Measurements from ENCODE around the gene TP53RK. TPM values are rescaled to one million over a fixed set of nuclear protein-coding genes. Genes with fewer than 3 reads are reported as not detected.

Gene TP53RK
- total RNA-seq, 5 donors from 2014 or later (not counting 1 experiment from before 2014, with no cell fraction given): 5.8 to 23.2 (median 21.9) TPM

DNA sequence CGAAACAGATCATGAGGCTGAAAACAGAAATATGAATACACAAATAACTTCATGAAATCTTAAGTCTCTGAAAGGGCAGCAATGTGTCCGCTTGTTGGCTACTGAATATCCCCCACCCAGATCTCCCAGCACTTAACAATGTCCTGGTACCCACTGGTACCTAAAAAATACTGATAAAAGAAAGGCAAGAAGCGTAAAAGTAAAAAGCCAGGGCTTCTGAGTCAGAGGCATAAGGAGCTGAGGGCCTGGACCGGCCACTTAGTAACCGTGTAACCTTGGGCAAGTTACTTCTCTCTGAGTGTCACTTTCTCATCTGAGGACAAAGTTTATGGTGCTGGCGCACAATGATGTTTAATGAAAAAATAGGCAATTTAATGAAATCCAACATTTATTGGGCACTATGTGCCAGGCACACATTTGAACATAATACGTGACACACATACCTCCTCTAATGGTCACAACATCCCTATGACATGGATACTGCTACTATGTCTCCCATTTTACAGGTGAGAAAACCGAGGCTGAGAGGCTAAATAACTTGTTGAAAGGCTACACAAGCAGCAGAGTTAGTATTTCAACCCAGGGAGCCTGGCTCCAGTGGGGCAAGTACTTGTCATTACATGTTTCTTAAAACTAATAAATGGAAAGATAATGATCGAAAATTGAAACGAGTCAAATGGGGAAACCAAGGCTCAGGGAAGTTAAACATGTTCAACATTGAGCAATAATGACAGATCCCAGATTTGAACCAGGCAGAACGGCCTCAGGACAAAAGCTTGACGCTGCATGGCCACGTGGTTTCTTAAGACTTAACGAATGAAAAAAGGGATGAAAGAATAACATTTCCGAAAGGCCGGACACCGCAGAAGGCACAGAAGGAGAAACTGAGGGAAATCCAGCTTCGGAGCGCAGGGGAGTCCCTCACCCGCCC, 828 bp downstream of the TP53RK start:
- Histone ChIP-seq H3K27me3 (replicated peaks in 1 of 2; ENCODE audit: control insufficient read depth in 2 of 2, extremely low read depth in 1 of 2, insufficient read depth in 2 of 2, low read length in 1 of 2) (no peaks in the 10 kb centered on the region), H3K27ac (ENCODE audit: low read length) (no peak overlapping the region), H3K9me3 (no peaks in the 10 kb centered on the region), H3K36me3 (ENCODE audit: control insufficient read depth in 2 of 2, extremely low read depth in 1 of 2, insufficient read depth in 1 of 2, low read length in 1 of 2) (peaks cover 3 to 15% of the 10 kb centered on the region in 2 donors), H3K4me1 (ENCODE audit: control insufficient read depth in 1 of 2, extremely low read depth in 1 of 2, insufficient read depth in 2 of 2, low read length in 2 of 2) (peaks cover 17 to 22% of the 10 kb centered on the region in 2 experiments), H3K4me3 (ENCODE audit: control insufficient read depth in 1 of 2, extremely low read depth in 1 of 2, low read length in 1 of 2) (peak overlapping the region; percentile 95 to 98)
- Mint-ChIP-seq H3K4me1 (peaks cover 55 to 58% (median 57%) of the 10 kb centered on the region in 3 donors), H3K27me3 (no peaks in the 10 kb centered on the region), H3K36me3 (peaks cover 13% of the 10 kb centered on the region), H3K9me3 (no peaks in the 10 kb centered on the region), H3K4me3 (peak overlapping the region; percentile 84 to 98 (median 91)), H3K27ac (peak overlapping the region; percentile 84)
- CTCF ChIA-PET: interaction anchor here in 1 of 2 donors (1.0 kb wide), 1 partner anchor 167 kb away, joined by 3 read pairs; no protein-coding TSS in a partner anchor
- ATAC-seq (replicated peaks in 1 of 4): no peak
- DNase-seq: no peak
- POLR2A ChIA-PET: no interaction called here
- 16% methylated on average over 19 of the region's 20 CpGs for WGBS (ENCODE audit: insufficient coverage)

DNA sequence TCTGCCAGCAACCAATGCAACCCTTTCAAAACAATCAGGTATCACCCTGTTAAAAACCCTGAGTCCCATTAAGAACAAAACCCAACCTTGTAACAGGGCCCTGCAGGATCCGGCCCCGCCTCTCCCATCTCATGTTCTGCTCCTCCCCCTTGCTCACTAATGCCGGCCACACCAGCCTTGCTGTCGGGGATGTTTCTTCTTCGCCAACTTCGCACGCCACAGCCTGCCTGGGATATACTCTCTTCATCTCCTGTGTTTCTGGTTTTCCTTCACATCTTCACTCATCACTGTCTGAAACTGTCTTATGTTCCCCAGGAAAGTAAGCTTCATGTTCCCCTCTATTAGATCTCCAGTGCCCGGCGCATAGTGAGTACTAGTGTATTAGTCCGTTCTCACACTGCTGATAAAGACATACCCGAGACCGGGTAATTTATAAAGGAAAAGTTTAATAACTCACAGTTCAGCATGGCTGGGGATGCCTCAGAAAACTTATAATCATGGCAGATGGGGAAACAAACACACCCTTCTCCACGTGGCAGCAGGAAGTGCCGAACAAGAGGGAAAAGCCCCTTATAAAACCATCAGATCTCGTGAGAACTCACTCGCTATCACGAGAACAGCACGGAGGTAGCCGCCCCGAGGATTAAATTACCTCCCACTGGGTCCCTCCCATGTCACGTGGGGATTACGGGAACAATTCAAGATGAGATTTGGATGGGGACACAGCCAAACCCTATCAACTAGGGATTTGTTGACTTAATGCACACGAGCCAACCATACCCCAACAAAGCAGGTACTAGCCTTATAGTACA, 5.1 kb downstream of the TP53RK start:
- ChIA-PET CTCF (interaction anchor here in 1 of 2 donors (0.6 kb wide), 1 partner anchor 1673 kb away, joined by 4 read pairs; no protein-coding TSS in a partner anchor), POLR2A (no interaction called here)
- peaks cover 3 to 15% of the 10 kb centered on the region in 2 donors for H3K36me3 ChIP-seq (ENCODE audit: control insufficient read depth in 2 of 2, extremely low read depth in 1 of 2, insufficient read depth in 1 of 2, low read length in 1 of 2)
- H3K4me3 Mint-ChIP-seq: no peak overlapping the region
- H3K27me3 Mint-ChIP-seq: no peaks in the 10 kb centered on the region
- peaks cover 14 to 29% of the 10 kb centered on the region in 2 experiments for H3K4me1 ChIP-seq (ENCODE audit: control insufficient read depth in 1 of 2, extremely low read depth in 1 of 2, insufficient read depth in 2 of 2, low read length in 2 of 2)
- peaks cover 65 to 72% (median 69%) of the 10 kb centered on the region in 3 donors for H3K4me1 Mint-ChIP-seq
- no peak overlapping the region for H3K27ac ChIP-seq (ENCODE audit: low read length)
- H3K4me3 ChIP-seq (ENCODE audit: control insufficient read depth in 1 of 2, extremely low read depth in 1 of 2, low read length in 1 of 2): no peak overlapping the region
- H3K27me3 ChIP-seq (replicated peaks in 1 of 2; ENCODE audit: control insufficient read depth in 2 of 2, extremely low read depth in 1 of 2, insufficient read depth in 2 of 2, low read length in 1 of 2): no peaks in the 10 kb centered on the region
- no peaks in the 10 kb centered on the region for H3K9me3 Mint-ChIP-seq
- ATAC-seq (replicated peaks in 1 of 4) (no peak), DNase-seq (no peak)
- H3K36me3 Mint-ChIP-seq: peaks cover 13% of the 10 kb centered on the region
- no peak overlapping the region for H3K27ac Mint-ChIP-seq
- WGBS (ENCODE audit: insufficient coverage): 81% methylated on average over 9 of the region's 23 CpGs
- H3K9me3 ChIP-seq: no peaks in the 10 kb centered on the region

GRCh38 chr20:46683668-46683938, 5.6 kb downstream of the TP53RK start:
- no peak overlapping the region for H3K27ac ChIP-seq (ENCODE audit: low read length)
- Mint-ChIP-seq H3K4me3 (no peak overlapping the region), H3K4me1 (peaks cover 65 to 72% (median 68%) of the 10 kb centered on the region in 3 donors), H3K9me3 (no peaks in the 10 kb centered on the region), H3K27ac (no peak overlapping the region), H3K27me3 (no peaks in the 10 kb centered on the region), H3K36me3 (peaks cover 13% of the 10 kb centered on the region)
- ATAC-seq (replicated peaks in 1 of 4) (no peak), DNase-seq (no peak)
- H3K36me3 ChIP-seq (ENCODE audit: control insufficient read depth in 2 of 2, extremely low read depth in 1 of 2, insufficient read depth in 1 of 2, low read length in 1 of 2): peaks cover 3 to 15% of the 10 kb centered on the region in 2 donors
- H3K27me3 ChIP-seq (replicated peaks in 1 of 2; ENCODE audit: control insufficient read depth in 2 of 2, extremely low read depth in 1 of 2, insufficient read depth in 2 of 2, low read length in 1 of 2): no peaks in the 10 kb centered on the region
- H3K4me1 ChIP-seq (ENCODE audit: control insufficient read depth in 1 of 2, extremely low read depth in 1 of 2, insufficient read depth in 2 of 2, low read length in 2 of 2): peaks cover 14 to 27% of the 10 kb centered on the region in 2 experiments
- ChIA-PET POLR2A (no interaction called here), CTCF (no interaction called here)
- 84% methylated on average over 6 of the region's 8 CpGs for WGBS (ENCODE audit: insufficient coverage)
- H3K9me3 ChIP-seq: no peaks in the 10 kb centered on the region
- H3K4me3 ChIP-seq (ENCODE audit: control insufficient read depth in 1 of 2, extremely low read depth in 1 of 2, low read length in 1 of 2): no peak overlapping the region

GRCh38 chr20:46683011-46683667, 6.1 kb downstream of the TP53RK start:
- Mint-ChIP-seq H3K4me1 (peaks cover 61 to 67% (median 64%) of the 10 kb centered on the region in 3 donors), H3K36me3 (peaks cover 13% of the 10 kb centered on the region), H3K4me3 (no peak overlapping the region), H3K27me3 (no peaks in the 10 kb centered on the region), H3K27ac (no peak overlapping the region), H3K9me3 (no peaks in the 10 kb centered on the region)
- CTCF ChIA-PET: no interaction called here
- POLR2A ChIA-PET: no interaction called here
- peaks cover 11 to 23% of the 10 kb centered on the region in 2 experiments for H3K4me1 ChIP-seq (ENCODE audit: control insufficient read depth in 1 of 2, extremely low read depth in 1 of 2, insufficient read depth in 2 of 2, low read length in 2 of 2)
- H3K9me3 ChIP-seq: no peaks in the 10 kb centered on the region
- H3K27ac ChIP-seq (ENCODE audit: low read length): no peak overlapping the region
- ATAC-seq (replicated peaks in 1 of 4) (no peak), DNase-seq (no peak)
- H3K4me3 ChIP-seq (ENCODE audit: control insufficient read depth in 1 of 2, extremely low read depth in 1 of 2, low read length in 1 of 2): no peak overlapping the region
- peaks cover 3 to 15% of the 10 kb centered on the region in 2 donors for H3K36me3 ChIP-seq (ENCODE audit: control insufficient read depth in 2 of 2, extremely low read depth in 1 of 2, insufficient read depth in 1 of 2, low read length in 1 of 2)
- WGBS (ENCODE audit: insufficient coverage): 71% methylated on average over 4 of the region's 12 CpGs
- H3K27me3 ChIP-seq (replicated peaks in 1 of 2; ENCODE audit: control insufficient read depth in 2 of 2, extremely low read depth in 1 of 2, insufficient read depth in 2 of 2, low read length in 1 of 2): no peaks in the 10 kb centered on the region

DNA sequence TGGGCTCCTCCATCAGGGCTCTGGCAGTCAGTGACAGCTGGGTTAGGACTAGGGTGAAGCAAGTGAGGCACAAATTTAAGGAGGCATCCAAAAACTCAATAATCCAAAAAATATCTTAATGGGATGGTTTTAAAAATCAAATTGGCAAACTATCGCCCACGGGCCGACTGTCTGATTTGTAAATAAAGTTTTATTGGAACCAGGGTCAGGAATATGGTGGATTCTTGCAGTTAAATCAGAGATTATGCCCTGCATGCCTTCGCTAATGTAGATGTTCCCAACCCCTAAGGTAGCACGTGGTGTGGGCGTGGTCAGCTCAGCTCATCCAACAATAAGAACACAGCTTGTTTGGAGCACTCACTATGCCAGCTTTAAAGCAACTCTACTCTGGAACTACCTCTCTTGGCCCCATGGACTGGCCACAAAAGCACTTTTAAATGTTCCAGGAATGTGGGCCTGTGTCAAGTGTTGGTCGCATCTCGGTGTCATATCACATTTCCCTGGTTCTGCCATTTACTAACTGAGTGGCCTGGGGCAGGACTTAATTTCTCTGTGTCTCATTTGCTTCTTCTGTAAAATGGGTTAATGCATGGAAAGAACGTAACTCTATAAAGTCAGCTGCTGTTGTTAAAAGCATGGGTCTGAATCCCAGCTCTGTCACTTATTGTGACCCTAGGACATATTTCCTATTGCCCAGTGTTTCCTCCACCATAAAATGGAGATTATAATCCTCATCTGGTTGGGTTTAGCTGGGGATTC, 7.0 kb downstream of the TP53RK start:
- Mint-ChIP-seq H3K9me3 (no peaks in the 10 kb centered on the region), H3K4me3 (no peak overlapping the region), H3K4me1 (peaks cover 52 to 58% (median 55%) of the 10 kb centered on the region in 3 donors), H3K27ac (no peak overlapping the region), H3K36me3 (peaks cover 13% of the 10 kb centered on the region), H3K27me3 (no peaks in the 10 kb centered on the region)
- H3K4me1 ChIP-seq (ENCODE audit: control insufficient read depth in 1 of 2, extremely low read depth in 1 of 2, insufficient read depth in 2 of 2, low read length in 2 of 2): peaks cover 9 to 15% of the 10 kb centered on the region in 2 experiments
- no peaks in the 10 kb centered on the region for H3K27me3 ChIP-seq (replicated peaks in 1 of 2; ENCODE audit: control insufficient read depth in 2 of 2, extremely low read depth in 1 of 2, insufficient read depth in 2 of 2, low read length in 1 of 2)
- DNase-seq (no peak), ATAC-seq (replicated peaks in 1 of 4) (no peak)
- ChIA-PET POLR2A (interaction anchor here in 1 of 2 donors (0.5 kb wide), 1 partner anchor 676 kb away, joined by 3 read pairs; no protein-coding TSS in a partner anchor), CTCF (no interaction called here)
- 100% methylated on average over 5 of the region's 9 CpGs for WGBS (ENCODE audit: insufficient coverage)
- H3K36me3 ChIP-seq (ENCODE audit: control insufficient read depth in 2 of 2, extremely low read depth in 1 of 2, insufficient read depth in 1 of 2, low read length in 1 of 2): peaks cover 3 to 15% of the 10 kb centered on the region in 2 donors
- no peak overlapping the region for H3K27ac ChIP-seq (ENCODE audit: low read length)
- H3K9me3 ChIP-seq: no peaks in the 10 kb centered on the region
- H3K4me3 ChIP-seq (ENCODE audit: control insufficient read depth in 1 of 2, extremely low read depth in 1 of 2, low read length in 1 of 2): no peak overlapping the region

Data from T-cell (primary cell).